ENCODE measurements around the gene VAV3. TPM values are rescaled to one million over a fixed set of nuclear protein-coding genes. Genes with fewer than 3 reads are reported as not detected.

The VAV3 gene
- total RNA-seq, 1 experiment from 2014 or later = 38.2 TPM

- Mint-ChIP-seq H3K27me3 (ENCODE audit: unreplicated experiment) (no peaks in the 10 kb centered on the region), H3K36me3 (ENCODE audit: insufficient read depth, unreplicated experiment) (peaks cover 12% of the 10 kb centered on the region), H3K4me3 (ENCODE audit: low read depth, unreplicated experiment) (no peak overlapping the region), H3K27ac (ENCODE audit: unreplicated experiment) (no peak overlapping the region), H3K4me1 (ENCODE audit: low read depth, unreplicated experiment) (peaks cover 9% of the 10 kb centered on the region), H3K9me3 (ENCODE audit: low read depth, unreplicated experiment) (no peaks in the 10 kb centered on the region)
- CTCF ChIA-PET = no interaction called here
- intact Hi-C loops (cut with micrococcal nuclease; ENCODE audit: unreplicated experiment) = no loop called here
- BruUV-seq (replicated peaks) = no TSS peak
- TF ChIP-seq CTCF (IDR thresholded peaks at IDR 0.05; ENCODE audit: unreplicated experiment) = no peak
- DNase-seq = no peak
Observed at GRCh38 chr1:107617456-107617855, 347.5 kb downstream of the VAV3 start.

GRCh38 chr1:107609808-107610207 lies 355.2 kb downstream of the VAV3 start:
- Mint-ChIP-seq H3K4me3 (ENCODE audit: low read depth, unreplicated experiment) (no peak overlapping the region), H3K36me3 (ENCODE audit: insufficient read depth, unreplicated experiment) (peaks cover 8% of the 10 kb centered on the region), H3K27me3 (ENCODE audit: unreplicated experiment) (no peaks in the 10 kb centered on the region), H3K4me1 (ENCODE audit: low read depth, unreplicated experiment) (no peaks in the 10 kb centered on the region), H3K9me3 (ENCODE audit: low read depth, unreplicated experiment) (no peaks in the 10 kb centered on the region), H3K27ac (ENCODE audit: unreplicated experiment) (no peak overlapping the region)
- CTCF ChIA-PET = interaction anchor here (0.5 to 0.6 kb wide), 2 partner anchors 116 to 617 kb away, joined by 3 to 5 read pairs; no protein-coding TSS in a partner anchor
- intact Hi-C loops (cut with micrococcal nuclease; ENCODE audit: unreplicated experiment) = no loop called here
- DNase-seq = no peak
- no peak for TF ChIP-seq CTCF (IDR thresholded peaks at IDR 0.05; ENCODE audit: unreplicated experiment)
- BruUV-seq (replicated peaks) = no TSS peak

- CTCF ChIA-PET = no interaction called here
- H3K27ac Mint-ChIP-seq (ENCODE audit: unreplicated experiment) = peak overlapping the region; percentile 17
- intact Hi-C loops (cut with micrococcal nuclease; ENCODE audit: unreplicated experiment) = no loop called here
- peaks cover 14% of the 10 kb centered on the region for H3K36me3 Mint-ChIP-seq (ENCODE audit: insufficient read depth, unreplicated experiment)
- no peaks in the 10 kb centered on the region for H3K27me3 Mint-ChIP-seq (ENCODE audit: unreplicated experiment)
- no TSS peak for BruUV-seq (replicated peaks)
- TF ChIP-seq CTCF (IDR thresholded peaks at IDR 0.05; ENCODE audit: unreplicated experiment) = no peak
- H3K9me3 Mint-ChIP-seq (ENCODE audit: low read depth, unreplicated experiment) = no peaks in the 10 kb centered on the region
- H3K4me1 Mint-ChIP-seq (ENCODE audit: low read depth, unreplicated experiment) = no peaks in the 10 kb centered on the region
- no peak overlapping the region for H3K4me3 Mint-ChIP-seq (ENCODE audit: low read depth, unreplicated experiment)
- no peak for DNase-seq
Observed at GRCh38 chr1:107604825-107605224, 360.2 kb downstream of the VAV3 start.

GRCh38 chr1:107600607-107601160 lies 364.3 kb downstream of the VAV3 start:
- intact Hi-C loops (cut with micrococcal nuclease; ENCODE audit: unreplicated experiment) = no loop called here
- Mint-ChIP-seq H3K4me3 (ENCODE audit: low read depth, unreplicated experiment) (no peak overlapping the region), H3K9me3 (ENCODE audit: low read depth, unreplicated experiment) (no peaks in the 10 kb centered on the region), H3K36me3 (ENCODE audit: insufficient read depth, unreplicated experiment) (peaks cover 14% of the 10 kb centered on the region), H3K27me3 (ENCODE audit: unreplicated experiment) (no peaks in the 10 kb centered on the region), H3K4me1 (ENCODE audit: low read depth, unreplicated experiment) (peaks cover 8% of the 10 kb centered on the region), H3K27ac (ENCODE audit: unreplicated experiment) (no peak overlapping the region)
- no peak for DNase-seq
- CTCF ChIA-PET = no interaction called here
- BruUV-seq (replicated peaks) = no TSS peak
- no peak for TF ChIP-seq CTCF (IDR thresholded peaks at IDR 0.05; ENCODE audit: unreplicated experiment)

Data from Calu3 (cell line).